ENCODE results near the gene CNOT6L. TPM values are rescaled to one million over a fixed set of nuclear protein-coding genes. Genes with fewer than 3 reads are reported as not detected.

The CNOT6L gene
- total and polyA plus RNA-seq, 3 donors from 2014 or later: 21.0 to 25.7 (median 23.1) TPM

DNA sequence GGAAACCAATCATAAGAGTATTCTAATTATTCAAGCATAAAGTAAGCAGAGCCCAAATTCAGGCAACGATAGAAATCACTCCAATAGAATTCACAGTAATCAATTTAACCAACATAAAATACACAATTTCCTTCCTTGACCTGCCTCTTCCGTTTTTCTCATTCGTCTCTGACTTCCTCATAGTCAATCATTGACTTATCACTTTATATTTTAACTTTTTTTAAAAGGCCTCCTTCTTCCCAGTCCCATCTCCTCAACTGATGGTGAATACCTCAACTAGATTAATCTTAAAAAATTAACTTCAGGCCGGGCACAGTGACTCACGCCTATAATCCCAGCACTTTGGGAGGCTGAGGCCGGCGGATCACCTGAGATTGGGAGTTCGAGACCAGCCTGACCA lies 13.3 kb downstream of the CNOT6L start:
- no peaks in the 10 kb centered on the region for H3K27me3 ChIP-seq

DNA sequence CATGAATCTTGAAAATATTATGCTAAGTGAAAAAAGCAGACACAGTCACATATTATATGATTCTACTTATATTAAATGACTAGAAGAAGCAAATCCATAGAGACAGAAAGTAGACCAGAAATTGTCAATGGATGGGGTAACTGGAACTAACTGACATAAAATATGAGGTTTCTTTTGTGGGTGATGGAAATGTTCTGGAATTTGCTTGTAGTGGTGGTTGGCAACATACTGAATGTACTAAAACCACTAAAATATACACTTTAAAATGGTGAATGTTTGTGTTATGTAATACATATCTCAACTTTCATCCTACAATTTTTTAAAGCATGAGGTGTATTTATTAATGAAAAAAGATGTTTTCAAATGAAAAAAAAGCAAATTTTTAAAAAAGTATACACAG lies 14.7 kb downstream of the CNOT6L start:
- H3K36me3 ChIP-seq (ENCODE audit: low read depth, missing control alignments): no peaks in the 10 kb centered on the region
- H3K27ac ChIP-seq: no peak overlapping the region
- TF ChIP-seq, protein P1, sequence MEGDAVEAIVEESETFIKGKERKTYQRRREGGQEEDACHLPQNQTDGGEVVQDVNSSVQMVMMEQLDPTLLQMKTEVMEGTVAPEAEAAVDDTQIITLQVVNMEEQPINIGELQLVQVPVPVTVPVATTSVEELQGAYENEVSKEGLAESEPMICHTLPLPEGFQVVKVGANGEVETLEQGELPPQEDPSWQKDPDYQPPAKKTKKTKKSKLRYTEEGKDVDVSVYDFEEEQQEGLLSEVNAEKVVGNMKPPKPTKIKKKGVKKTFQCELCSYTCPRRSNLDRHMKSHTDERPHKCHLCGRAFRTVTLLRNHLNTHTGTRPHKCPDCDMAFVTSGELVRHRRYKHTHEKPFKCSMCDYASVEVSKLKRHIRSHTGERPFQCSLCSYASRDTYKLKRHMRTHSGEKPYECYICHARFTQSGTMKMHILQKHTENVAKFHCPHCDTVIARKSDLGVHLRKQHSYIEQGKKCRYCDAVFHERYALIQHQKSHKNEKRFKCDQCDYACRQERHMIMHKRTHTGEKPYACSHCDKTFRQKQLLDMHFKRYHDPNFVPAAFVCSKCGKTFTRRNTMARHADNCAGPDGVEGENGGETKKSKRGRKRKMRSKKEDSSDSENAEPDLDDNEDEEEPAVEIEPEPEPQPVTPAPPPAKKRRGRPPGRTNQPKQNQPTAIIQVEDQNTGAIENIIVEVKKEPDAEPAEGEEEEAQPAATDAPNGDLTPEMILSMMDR (IDR thresholded peaks at IDR 0.05): no peak
- no peak for TF ChIP-seq POLR2A (IDR thresholded peaks at IDR 0.05)
- intact Hi-C loops (cut with DNase I; ENCODE audit: low total_unique reads): no loop called here
- H3K4me3 ChIP-seq: no peak overlapping the region
- no peaks in the 10 kb centered on the region for H3K9me3 ChIP-seq
- H3K27me3 ChIP-seq: no peaks in the 10 kb centered on the region
- no peaks in the 10 kb centered on the region for H3K4me1 ChIP-seq
- no peak for DNase-seq

More for the DNA sequence above, 13.3 kb downstream of the CNOT6L start:
- no peak for TF ChIP-seq POLR2A (IDR thresholded peaks at IDR 0.05)
- TF ChIP-seq, protein P1 (IDR thresholded peaks at IDR 0.05): no peak
- 81 to 93% methylated on average over 7 to 8 of the region's 8 CpGs for WGBS, 2 donors
- intact Hi-C loops (cut with DNase I; ENCODE audit: low total_unique reads): no loop called here
- H3K9me3 ChIP-seq: no peaks in the 10 kb centered on the region
- H3K36me3 ChIP-seq (ENCODE audit: low read depth, missing control alignments): no peaks in the 10 kb centered on the region
- no peak overlapping the region for H3K27ac ChIP-seq
- no peak for DNase-seq
- no peaks in the 10 kb centered on the region for H3K4me1 ChIP-seq
- no peak overlapping the region for H3K4me3 ChIP-seq

DNA sequence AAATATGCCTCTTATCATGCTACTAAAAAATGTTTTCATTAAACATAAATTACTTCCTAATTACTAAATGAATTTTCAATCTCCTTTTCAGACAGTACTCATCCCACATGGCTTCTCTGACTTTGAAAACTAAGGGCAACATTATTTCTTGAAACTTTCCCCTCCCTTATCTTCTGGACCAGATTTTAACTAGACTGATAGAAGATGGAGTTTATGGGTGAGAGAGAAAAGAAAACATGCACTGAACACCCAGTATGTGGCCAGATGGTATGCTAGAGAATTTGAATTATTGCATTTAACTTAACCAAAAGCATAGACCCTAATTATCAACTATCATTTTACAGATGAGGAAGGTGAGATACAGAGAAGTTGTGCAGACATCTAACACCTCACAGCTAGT lies 16.8 kb downstream of the CNOT6L start:
- no peak overlapping the region for H3K4me3 ChIP-seq
- no peaks in the 10 kb centered on the region for H3K9me3 ChIP-seq
- intact Hi-C loops (cut with DNase I; ENCODE audit: low total_unique reads): no loop called here
- H3K27me3 ChIP-seq: no peaks in the 10 kb centered on the region
- H3K36me3 ChIP-seq (ENCODE audit: low read depth, missing control alignments): no peaks in the 10 kb centered on the region
- no peak for TF ChIP-seq POLR2A (IDR thresholded peaks at IDR 0.05)
- TF ChIP-seq, protein P1 (IDR thresholded peaks at IDR 0.05): no peak
- DNase-seq: no peak
- no peak overlapping the region for H3K27ac ChIP-seq
- H3K4me1 ChIP-seq: no peaks in the 10 kb centered on the region

DNA sequence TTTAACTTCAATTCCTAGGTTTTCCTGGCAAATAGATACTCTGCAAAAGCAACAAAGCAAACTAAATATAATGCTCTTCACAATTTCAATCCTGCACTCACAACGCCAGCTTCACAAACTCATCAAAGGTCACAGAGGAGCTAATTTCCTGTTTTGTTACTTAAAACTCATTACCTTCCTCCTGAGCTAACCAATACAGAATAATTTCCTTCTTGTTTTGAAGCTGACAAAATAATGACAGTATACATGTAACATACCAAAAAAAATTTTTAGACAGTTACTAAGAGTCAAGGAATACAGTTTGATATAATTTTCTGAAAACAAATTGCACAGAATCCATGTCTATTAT lies 17.9 kb downstream of the CNOT6L start:
- no peak for TF ChIP-seq POLR2A (IDR thresholded peaks at IDR 0.05)
- TF ChIP-seq, protein P1 (IDR thresholded peaks at IDR 0.05): no peak

DNA sequence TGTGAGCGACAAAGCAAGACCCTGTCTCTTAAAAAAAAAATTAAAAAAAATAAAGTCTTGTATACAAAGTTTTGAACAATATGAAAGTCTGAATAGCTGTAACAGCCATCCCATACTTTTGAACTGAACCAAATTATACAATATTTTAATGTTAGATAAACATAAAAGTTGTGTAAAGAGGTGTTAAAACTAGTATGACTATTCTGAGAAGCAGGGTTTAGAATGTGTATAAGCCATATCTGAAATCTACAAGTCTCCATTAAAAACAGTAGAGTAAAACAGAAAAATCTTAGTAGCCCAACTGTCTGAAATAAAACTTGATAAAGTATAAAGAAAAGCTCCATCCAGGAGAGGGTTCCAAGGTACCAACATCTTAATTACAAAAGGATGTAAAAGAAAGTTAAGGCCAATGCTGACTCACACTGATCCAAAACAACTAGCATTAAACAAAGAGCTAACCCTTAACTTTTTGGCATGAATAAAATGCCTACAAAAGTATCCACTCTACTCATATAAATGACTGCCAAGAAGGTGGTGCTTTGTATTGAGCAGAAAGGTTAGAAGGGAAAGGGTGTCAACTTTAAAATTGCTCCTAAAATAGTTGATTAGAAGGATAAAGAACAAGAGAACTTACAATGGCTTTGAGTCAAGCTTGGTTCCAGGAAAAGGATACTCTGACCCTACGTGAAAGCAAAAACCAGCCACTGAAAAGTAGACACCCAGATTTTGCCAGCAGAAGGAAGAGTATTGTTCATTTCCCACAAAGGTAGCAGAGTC lies 18.5 kb downstream of the CNOT6L start:
- DNase-seq: no peak
- Histone ChIP-seq H3K4me1 (no peaks in the 10 kb centered on the region), H3K36me3 (ENCODE audit: low read depth, missing control alignments) (no peaks in the 10 kb centered on the region), H3K9me3 (no peaks in the 10 kb centered on the region), H3K27me3 (no peaks in the 10 kb centered on the region), H3K27ac (no peak overlapping the region), H3K4me3 (no peak overlapping the region)
- intact Hi-C loops (cut with DNase I; ENCODE audit: low total_unique reads): no loop called here
- no peak for TF ChIP-seq POLR2A (IDR thresholded peaks at IDR 0.05)
- TF ChIP-seq, protein P1 (IDR thresholded peaks at IDR 0.05): no peak
- WGBS, 2 donors: 51 to 57% methylated on average over 2 of the region's 2 CpGs

More for the DNA sequence above, 17.9 kb downstream of the CNOT6L start:
- Histone ChIP-seq H3K27me3 (no peaks in the 10 kb centered on the region), H3K27ac (no peak overlapping the region), H3K36me3 (ENCODE audit: low read depth, missing control alignments) (no peaks in the 10 kb centered on the region), H3K4me3 (no peak overlapping the region), H3K4me1 (no peaks in the 10 kb centered on the region), H3K9me3 (no peaks in the 10 kb centered on the region)
- intact Hi-C loops (cut with DNase I; ENCODE audit: low total_unique reads): no loop called here
- DNase-seq: no peak
- 39 to 60% methylated on average over 1 of the region's 1 CpG for WGBS, 2 donors
